ENCODE results near the gene RAB15.
A peak's percentile ranks its signal among the peaks of the same experiment; 100 is the strongest.
"Not testable (repeated sequence)": the region's sequence is repeated elsewhere in the genome, so short reads cannot be mapped to it uniquely, and the experiment has no call there.

RAB15 gene

DNA sequence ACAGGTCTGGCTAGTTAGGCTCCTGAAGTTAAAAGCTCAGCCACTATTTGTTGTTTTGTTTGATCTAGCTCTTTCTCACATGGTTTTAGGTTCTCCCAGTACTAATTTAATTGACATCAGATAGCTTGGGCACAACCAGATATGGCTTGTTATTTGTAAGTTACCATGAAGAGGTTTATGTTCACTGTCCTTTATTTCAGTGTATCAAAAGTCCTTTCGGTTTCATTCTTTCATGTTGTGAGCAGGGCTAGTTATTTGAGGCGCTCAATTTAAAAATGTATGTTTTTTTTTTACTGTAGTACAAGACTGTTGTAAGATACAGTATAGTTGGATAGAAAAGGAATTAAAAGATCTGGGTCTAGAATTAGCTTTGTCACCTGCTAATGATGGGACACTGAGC lies 36.6 kb downstream of the RAB15 start:
- DNase-seq: no peak

DNA sequence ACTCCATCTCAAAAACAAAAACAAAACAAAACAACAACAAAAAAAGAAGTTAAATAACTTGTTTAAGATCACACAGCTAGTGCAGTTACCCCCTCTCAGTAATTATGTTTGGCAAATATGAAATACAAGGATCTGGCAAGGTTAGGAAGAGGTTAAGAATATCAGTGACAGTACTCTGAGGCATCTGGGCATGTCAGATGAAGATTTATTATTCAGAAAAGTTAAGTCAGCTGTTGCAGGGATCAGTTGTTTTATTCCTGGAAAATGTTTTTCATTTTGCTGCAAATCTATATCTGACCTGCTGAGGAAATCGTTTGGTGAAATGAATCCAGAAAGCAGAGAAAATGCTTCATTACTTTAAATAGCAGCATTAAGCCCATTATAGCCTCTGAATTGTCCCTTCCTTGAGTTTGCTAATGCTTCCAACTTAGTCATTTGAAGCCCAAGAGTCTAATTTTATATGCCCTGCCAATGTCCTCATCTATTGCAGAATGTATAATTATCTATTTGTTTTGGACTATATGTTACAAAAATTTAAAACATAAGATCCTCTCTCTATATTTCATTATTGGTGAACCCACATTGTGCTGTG lies 37.7 kb downstream of the RAB15 start:
- no peak for DNase-seq

DNA sequence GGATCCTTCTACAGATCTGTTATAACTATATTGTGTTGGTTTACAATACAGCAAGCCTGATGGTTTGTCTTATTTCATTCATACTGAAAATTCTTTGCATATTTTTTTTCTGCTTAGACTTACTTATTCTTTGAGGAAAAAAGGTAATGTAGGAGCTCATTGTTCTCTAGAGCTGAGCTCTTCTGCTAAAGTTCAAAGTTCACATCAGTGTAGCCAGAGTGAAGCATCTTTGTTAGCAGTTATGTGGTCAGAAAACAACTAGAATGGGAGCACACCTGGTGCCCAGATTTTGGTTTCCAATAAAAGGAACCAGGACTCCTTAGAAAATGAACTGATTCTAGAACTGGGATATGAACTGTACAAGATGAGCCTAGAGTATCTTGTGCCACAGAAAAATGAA lies 39.9 kb downstream of the RAB15 start:
- DNase-seq: no peak

DNA sequence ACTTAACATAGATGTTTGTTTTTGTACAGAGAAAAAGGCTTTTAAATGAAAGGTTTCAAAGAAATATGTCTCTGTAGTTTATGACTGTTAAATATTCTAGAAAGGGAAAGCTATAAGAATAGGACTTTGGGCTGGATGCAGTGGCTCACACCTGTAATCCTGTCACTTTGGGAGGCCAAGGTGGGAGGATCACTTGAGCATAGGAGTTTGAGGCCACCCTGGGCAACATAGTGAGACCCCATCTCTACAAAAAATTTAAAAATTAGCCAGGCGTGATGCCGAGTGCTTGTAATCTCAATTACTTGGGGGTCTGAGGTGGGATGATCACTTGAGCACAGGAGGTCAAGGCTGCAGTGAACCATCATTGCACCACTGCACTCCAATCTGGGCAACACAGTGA lies 41.0 kb downstream of the RAB15 start:
- DNase-seq: no peak

DNA sequence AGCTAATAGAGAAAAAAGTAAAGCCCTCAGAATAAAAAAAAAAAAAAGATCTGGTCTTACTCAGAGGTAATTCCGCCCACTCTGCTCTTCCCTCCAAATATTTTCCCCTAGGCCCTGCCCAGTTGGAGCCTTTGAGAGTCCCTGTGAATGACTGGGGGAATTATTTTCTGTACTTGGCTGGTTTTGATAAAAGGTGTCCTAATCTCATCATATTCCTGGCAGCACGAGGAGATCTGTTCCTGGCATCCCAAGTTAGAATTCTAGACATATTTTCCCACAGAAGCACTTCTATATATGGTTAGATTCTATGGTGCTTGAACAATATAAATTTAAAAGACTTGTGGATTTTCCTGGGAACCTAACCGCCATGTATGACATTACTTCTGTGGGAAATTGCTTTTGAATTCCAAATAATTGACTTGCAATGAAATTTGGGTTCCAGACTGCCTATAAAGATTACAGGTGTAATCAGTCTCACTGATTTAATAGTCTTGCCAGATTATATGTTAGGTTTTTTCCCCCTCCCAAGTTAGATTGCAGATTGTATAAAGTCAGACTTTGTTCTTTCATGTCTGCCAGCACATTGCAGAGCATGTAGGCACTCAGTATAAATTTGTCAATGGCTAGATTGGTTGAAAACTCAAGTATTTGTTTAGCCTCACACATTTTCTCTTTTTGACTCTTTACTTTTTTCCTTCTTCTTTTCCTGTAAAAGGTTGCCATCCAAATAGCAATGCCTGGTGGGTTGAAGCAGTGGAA lies 41.9 kb downstream of the RAB15 start:
- DNase-seq: no peak

DNA sequence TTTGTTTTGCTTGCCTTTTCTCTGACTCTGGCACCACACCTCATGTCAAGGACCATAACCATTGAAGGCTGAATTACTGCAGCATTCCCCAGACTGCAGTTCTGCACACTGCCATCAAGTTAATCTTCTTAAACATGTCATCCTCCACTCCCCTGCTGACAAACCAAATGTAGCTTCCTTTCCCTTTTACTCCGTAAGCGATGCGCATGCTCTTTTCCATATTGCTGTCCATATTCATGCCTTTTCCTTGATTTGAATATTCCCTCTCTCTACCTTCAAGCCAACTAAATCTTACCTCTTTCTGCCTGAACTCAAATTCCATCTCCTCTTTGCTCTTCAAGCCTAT lies 43.1 kb downstream of the RAB15 start:
- no peak for DNase-seq

DNA sequence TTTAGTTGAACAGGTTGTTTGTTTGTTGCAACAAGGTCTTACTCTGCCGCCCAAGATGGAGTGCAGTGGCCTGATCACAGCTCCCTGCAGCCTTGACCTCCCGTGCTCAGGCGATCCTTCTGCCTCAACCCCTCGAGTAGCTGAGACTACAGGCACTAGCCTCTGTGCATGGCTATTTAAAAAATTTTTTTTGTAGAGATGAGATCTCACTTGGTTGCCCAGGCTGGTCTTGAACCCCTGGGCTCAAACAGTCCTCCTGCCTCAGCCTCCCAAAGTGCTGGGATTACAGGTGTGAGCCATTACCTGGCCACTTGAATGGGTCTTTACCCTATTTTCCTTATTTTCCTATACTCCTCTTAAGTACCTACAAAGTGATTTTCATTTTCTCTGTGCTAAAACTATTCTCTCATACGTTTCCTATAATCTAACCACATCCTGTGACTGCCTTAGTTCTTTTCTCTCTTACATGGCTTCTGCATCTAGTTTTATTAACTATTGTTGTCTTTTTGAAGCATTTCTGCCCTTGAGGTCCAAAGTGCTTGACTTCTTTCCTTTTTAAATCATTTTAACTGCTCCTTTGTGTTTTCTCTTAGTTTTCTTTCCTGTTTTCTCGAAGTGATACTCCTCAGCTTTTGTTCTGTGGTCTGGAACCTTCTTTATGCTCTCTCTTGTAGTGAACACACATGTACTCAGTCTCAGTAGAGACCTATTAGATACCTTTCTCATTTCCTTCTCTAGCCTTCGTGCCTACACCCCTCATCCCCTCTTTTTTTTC lies 43.7 kb downstream of the RAB15 start:
- peak; percentile 9 for DNase-seq

DNA sequence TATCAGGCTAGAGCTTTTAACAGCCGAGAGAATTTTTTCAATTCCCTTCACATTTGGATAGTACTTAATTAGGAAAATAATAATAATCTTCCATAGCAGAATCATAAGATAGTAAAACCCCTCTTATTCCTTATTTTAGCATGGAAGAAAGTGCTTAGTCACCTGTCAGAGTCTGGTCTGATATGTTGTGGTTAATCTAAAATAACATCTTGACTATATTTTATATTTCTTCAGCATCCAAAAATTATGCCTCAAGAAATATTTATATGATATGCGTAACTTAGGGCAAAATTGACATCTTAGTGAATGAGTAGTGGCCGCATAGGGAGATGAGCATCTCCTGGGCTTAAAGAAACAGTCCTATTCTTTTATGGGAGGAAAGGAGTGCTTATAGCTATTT lies 45.1 kb downstream of the RAB15 start:
- no peak for DNase-seq

DNA sequence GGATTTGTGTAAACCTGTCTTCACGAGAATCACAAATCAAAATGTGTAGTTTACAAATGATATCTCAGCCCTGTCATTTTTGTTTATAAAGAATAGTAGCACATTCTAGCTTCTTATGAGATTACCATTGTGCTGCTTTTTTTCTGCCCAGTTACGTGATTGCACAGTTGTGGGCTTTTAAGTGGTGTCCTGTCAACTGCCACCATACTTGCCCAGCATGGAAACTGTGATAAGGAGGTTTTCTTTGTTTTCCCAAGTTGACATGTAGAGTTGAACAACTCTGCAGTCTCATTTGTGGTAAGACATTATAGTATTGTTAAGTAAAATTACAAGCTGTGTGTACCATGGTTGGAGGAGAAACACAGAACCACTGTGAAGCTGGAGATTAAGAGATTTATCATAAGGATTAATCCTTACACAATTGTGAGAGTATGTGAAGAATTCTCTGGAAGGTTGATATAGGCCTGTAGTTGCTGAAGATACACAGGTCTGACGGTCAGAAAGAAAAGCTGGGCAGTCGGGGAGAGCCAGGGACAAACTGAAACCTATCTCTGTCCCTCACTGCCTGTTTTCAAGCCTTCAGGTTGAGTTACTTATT lies 45.6 kb downstream of the RAB15 start:
- no peak for DNase-seq

DNA sequence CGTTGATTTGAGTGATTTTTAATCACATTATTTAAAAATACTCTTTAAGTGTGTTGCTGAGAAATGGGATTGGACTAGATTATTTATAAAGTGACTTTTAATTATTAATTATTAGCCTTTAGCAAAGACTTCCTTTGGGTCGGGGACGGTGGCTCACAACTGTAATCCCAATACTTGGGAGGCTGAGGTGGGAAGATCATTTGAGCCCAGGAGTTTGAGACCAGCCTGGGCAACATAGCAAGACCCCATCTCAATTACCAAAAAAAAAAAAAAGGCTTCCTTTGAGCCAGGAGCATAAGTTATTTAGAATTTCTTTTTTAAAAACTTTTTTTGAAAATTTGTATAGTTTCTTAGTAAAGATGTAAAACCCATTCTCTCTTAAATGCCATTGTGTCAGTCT lies 49.1 kb downstream of the RAB15 start:
- no peak for DNase-seq

DNA sequence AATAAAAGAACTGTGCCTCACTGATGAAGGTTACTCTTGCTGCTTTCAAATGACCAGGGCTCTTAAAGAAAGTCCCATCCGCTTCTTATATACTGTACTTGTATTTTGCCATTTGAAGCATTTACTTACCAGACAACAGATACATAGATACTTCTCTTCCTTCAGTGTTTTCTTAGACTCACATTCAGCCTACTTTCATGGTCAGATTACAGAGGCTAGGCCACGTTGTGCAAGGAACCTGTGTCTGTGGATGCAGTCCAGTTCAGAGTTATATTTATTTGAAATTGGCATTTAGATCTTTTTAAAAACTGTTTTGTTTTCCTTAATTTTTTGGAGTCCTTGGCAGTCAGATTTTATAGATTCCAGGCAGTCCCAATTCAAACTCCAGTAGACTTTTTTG lies 51.7 kb downstream of the RAB15 start:
- DNase-seq: no peak

DNA sequence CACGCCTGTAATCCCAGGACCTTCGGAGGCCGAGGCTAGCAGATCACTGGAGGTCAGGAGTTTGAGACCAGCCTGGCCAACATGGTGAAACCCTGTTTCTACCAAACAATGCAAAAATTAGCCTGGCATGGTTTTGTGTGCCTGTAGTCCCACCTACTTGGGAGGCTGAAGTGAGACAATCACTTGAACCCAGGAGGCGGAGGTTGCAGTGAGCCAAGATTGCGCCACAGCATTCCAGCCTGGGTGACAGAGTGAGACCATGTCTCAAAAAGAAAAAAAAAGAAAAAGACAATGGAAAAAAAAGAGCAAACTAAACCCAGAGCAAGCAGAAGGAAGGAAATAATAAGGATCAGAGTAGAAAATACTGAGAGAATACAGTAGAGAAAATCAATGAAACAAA lies 52.5 kb downstream of the RAB15 start:
- no peak for DNase-seq

DNA sequence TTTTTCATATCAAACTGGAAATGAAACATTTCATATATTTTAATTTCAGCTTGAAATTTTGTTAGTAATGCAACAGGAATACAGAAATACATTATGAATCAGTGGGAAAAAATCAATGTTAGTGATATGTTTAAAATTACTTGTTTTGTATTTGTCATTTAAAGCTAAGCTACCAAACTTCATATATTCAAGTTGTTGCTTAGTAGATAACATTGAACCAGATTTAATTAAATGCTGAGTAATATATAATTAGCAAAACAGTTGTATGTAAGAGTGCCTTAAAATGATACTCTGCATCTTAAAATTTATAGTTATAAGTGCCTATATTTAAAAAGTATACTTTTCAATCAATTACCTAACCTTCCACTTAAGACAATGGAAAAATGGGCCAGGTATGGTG lies 52.9 kb downstream of the RAB15 start:
- DNase-seq: no peak

DNA sequence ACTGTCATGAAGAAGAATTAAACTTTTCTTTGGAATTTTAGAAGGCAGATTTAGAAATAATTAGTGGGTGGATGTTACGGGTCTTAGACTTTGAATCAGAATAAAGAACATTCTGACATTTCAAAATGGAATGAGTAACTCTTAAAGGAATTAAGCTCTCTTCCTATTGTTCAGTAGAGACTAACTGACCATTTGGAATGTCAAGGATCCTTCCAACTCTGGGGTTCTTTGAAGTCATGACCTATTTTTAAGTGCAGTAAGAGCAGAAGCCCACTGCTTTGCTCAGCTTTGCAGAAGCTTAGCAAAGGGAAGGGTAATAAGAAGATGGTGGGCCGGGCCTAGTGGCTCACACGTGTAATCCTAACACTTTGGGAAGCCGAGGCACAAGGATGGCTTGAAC lies 53.9 kb downstream of the RAB15 start:
- no peak for DNase-seq

DNA sequence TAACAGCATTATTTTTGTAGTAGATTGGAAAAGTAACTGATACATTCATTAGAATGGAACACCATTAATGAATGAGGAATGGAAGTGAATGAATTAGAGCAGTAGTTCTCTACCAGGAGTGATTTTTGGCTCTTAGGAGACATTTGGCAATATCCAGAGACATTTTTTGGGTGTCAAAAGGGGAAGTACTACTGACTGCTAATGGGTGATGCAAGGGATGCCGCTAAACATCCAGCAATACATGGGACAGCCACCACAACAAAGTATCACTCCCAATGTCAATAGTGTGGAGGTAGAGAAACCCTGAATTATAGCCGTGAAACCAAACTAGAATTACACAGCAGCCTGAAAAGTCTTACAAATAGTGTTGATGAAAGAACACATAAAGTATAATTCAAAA lies 56.3 kb downstream of the RAB15 start:
- DNase-seq: no peak

DNA sequence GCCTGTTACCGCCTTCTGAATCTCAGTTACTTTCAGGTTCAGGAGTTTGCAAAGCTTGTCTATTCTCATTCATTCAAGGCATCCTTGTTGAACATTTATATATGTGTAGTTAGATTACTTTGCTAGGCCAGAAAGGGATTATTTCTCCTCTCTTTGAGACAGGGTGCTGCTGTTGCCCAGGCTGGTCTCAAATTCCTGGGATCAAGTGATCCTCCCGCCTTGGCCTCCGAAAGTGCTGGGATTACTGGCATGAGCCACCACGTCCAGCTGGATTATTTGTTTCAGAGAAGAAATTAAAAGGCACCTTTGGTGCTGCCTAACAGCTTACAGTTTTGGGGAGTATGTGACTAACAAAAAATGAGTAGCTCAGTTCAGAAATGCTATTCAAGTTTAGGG lies 57.1 kb downstream of the RAB15 start:
- DNase-seq: no peak

DNA sequence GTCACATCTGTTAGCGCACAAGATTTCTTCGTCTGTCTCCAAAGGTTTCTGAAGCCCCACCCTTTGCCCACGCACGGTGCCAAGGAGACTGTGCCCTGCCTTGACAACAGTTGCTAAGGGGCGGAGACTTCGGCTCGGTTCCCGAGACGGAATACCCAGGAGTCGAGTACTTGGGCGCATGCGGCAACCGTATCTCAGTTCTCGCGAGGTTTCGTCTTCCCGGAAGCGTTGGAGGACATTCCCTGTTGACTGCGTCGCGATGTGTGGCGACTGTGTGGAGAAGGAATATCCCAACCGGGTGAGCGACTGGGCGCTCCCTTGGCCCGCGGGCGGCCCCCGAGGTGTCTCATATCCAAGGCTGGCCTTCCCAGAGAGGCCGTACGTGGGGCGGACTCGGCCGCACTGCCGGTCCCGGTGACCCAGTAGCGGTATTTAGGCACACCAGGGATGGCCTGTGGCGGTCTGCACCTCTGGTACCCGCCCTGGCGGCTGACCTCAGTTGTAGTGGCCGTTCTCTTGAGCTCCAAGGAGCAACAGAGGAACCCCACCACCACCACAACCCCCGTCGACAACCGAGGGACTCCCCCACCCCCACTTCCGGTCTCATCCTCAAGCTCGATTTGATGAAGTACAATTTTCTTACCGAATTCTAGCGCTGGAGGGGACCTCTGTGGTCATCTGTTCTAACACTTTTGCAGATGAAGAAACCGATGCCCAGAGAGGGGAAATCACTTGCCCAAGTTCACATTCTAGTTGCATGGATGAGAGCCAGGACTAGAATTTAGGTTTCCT lies 57.7 kb downstream of the RAB15 start, which contains the start of gene CHURC1:
Gene CHURC1, plus strand, starts transcription at position 219 of the 792 bp plus-strand sequence. Its CDS starts 41 bp downstream, at position 260.
- DNase-seq: peak; percentile 98

DNA sequence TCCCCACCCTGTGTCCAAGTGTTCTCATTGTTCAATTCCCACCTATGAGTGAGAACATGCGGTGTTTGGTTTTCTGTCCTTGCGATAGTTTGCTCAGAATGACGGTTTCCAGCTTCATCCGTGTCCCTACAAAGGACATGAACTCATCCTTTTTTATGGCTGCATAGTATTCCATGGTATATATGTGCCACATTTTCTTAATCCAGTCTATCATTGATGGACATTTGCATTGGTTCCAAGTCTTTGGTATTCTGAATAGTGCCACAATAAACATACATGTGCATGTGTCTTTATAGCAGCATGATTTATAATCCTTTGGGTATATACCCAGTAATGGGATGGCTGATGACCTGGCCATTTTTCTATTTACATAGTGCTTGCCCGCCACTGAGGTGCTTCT lies 58.7 kb downstream of the RAB15 start:
- not testable (repeated sequence) for DNase-seq

DNA sequence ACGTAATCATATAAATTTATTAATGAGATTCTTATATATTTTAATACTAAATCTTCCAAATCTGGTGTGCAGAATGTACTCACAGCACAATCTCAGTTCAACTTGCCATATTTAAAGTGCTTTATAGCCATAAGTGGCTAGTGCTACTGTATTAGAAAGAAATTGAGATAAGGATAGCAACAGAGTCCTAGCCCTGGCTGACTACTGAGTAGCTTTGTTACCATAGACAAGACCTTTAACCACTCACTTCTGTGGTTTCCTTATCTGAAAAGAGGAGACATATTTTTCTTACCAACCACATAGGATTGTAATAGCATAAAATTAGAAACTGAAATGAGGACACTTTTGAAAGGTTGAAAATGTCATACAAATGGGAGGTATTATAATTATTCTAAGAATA lies 59.9 kb downstream of the RAB15 start:
- DNase-seq: no peak

DNA sequence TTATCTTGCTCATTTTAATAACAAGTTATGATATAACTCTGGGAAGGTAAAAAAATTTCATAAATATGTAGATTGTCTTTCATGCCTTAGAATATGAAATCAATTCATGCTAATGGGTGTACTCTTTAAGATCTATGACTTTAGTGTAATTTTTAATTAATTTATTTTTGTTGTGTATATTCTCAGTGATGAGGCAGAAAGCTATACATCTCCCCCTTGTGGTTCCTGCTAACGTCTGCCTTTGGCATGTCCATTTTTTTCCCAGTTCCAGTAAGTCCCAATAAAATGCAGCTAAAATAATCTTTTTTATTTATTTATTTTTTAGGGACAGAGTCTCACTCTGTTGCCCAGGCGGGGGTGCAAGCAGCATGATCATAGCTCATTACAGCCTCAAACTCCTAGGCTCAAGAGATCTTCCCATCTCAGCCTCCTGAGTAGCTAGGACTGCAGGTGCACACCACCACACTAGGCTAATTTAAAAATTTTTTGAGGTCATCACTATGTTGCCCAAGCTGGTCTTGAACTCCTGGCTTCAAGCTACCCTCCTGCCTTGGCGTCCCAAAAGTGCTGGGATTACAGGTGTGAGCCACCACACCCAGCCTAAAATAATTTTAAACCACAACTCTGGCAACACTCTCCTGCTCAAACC lies 61.2 kb downstream of the RAB15 start:
- peak; percentile 11 for DNase-seq

DNA sequence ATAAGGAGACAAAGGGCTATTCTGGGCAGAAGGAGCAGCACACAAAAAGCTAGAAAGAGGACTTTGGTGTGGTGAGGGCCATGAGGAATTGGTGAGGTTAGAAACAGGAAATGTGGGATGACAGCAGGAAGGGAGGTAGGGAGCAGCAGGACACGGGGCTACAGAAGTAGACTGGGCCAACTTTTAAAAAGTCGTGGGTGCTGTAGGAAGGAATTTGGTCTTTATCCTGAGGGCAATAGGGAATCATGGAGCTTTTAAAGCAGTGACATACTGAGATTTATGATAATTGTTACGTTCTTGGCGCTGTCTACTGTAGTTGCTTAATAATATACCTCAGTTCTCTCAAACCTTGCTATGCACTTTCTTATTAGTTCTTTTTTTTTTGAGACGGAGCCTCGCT lies 66.1 kb downstream of the RAB15 start:
- DNase-seq: no peak

DNA sequence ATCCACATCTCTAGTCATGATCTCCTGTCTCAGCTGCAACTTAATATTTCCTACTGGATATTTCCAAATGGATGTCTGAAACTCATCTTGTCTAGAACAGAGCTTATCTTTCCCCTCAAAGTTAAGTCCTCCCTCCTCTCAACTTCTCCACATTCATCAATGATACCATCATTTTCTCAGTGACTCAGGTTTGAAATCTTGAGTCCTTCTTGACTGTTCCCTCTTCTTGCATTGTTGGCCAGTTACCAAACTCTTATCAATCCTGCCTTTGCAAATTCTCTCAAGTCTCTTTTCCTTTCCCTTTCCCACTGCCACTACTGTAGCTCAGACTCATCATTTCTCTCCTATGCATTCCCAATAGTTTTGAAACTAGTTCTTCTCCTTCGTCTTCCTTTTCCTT lies 72.2 kb downstream of the RAB15 start:
- DNase-seq: no peak
